Nephron (organoid): ENCODE results near the gene IWS1.

Source experiments
- H3K27ac Mint-ChIP-seq, 3 experiments: 2 replicates each; pipeline ENCODE4 v1.8.0; 2020; ENCODE audit warnings: mixed read lengths in 3 of 3, mild to moderate bottlenecking in 2 of 3, moderate library complexity in 1 of 3
- H3K27me3 Mint-ChIP-seq: 2 replicates; pipeline ENCODE4 v1.8.0; 2021; ENCODE audit warnings: low read depth, mild to moderate bottlenecking, moderate library complexity, mixed read lengths
- H3K36me3 Mint-ChIP-seq: 2 replicates; pipeline ENCODE4 v1.8.0; 2020; ENCODE audit warnings: low read depth, mixed read lengths
- H3K4me1 Mint-ChIP-seq: 2 replicates; pipeline ENCODE4 v1.8.0; 2020; ENCODE audit warnings: mixed read lengths
- H3K4me3 Mint-ChIP-seq, 3 experiments: 2 replicates each; pipeline ENCODE4 v1.8.0; 2020; ENCODE audit warnings: mild to moderate bottlenecking in 3 of 3, mixed read lengths in 3 of 3, moderate library complexity in 2 of 3
- H3K9me3 Mint-ChIP-seq: 2 replicates; pipeline ENCODE4 v1.8.0; 2020; ENCODE audit warnings: mixed read lengths
- TF ChIP-seq, protein P1 (sequence below), 3 experiments: fragments of 200-600 bp; sonication (generic); IDR thresholded peaks; one replicate each; pipeline ENCODE4 v1.5.0; 2021; ENCODE audit warnings: antibody characterized with exemption in 3 of 3; ENCODE audit not compliant: unreplicated experiment in 3 of 3

IWS1 gene

GRCh38 chr2:127463155-127463991, 62.9 kb downstream of the IWS1 start:
- Mint-ChIP-seq H3K4me1 (peaks cover 37% of the 10 kb centered on the region), H3K4me3 (no peak overlapping the region), H3K36me3 (peaks cover 14% of the 10 kb centered on the region), H3K27ac (peak overlapping the region; percentile 25 to 74 (median 64)), H3K9me3 (no peaks in the 10 kb centered on the region), H3K27me3 (no peaks in the 10 kb centered on the region)
- TF ChIP-seq, protein P1, sequence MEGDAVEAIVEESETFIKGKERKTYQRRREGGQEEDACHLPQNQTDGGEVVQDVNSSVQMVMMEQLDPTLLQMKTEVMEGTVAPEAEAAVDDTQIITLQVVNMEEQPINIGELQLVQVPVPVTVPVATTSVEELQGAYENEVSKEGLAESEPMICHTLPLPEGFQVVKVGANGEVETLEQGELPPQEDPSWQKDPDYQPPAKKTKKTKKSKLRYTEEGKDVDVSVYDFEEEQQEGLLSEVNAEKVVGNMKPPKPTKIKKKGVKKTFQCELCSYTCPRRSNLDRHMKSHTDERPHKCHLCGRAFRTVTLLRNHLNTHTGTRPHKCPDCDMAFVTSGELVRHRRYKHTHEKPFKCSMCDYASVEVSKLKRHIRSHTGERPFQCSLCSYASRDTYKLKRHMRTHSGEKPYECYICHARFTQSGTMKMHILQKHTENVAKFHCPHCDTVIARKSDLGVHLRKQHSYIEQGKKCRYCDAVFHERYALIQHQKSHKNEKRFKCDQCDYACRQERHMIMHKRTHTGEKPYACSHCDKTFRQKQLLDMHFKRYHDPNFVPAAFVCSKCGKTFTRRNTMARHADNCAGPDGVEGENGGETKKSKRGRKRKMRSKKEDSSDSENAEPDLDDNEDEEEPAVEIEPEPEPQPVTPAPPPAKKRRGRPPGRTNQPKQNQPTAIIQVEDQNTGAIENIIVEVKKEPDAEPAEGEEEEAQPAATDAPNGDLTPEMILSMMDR (IDR thresholded peaks at IDR 0.05; ENCODE audit: unreplicated experiment in 3 of 3): no peak

GRCh38 chr2:127462461-127462860, 63.8 kb downstream of the IWS1 start:
- Mint-ChIP-seq H3K4me3 (no peak overlapping the region), H3K27ac (peak overlapping the region; percentile 21 to 64 (median 25)), H3K36me3 (peaks cover 7% of the 10 kb centered on the region), H3K27me3 (no peaks in the 10 kb centered on the region), H3K4me1 (peaks cover 33% of the 10 kb centered on the region), H3K9me3 (no peaks in the 10 kb centered on the region)
- TF ChIP-seq, protein P1 (IDR thresholded peaks at IDR 0.05; ENCODE audit: unreplicated experiment in 3 of 3): no peak

DNA sequence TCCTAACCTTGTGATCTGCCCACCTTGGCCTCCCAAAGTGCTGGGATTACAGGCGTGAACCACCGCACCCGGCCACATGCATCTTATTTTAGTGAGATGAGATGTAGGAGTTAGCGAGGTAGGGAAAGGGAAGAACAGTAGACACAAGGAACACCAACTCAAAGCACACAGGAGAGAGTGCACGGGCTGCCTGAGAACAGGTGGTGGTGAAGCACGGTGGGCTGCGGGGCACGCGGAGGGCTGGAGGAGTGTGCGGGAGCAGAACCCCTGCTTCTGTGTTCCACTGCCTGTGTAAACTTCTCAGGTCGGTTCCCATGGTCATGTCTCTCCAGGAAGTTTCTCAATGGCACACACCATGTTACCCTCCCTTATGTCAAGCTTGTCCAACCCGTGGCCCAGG, 69.3 kb downstream of the IWS1 start:
- TF ChIP-seq, protein P1 (IDR thresholded peaks at IDR 0.05; ENCODE audit: unreplicated experiment in 3 of 3): no peak
- H3K27ac Mint-ChIP-seq: no peak overlapping the region
- no peaks in the 10 kb centered on the region for H3K9me3 Mint-ChIP-seq
- no peaks in the 10 kb centered on the region for H3K27me3 Mint-ChIP-seq
- peaks cover 6% of the 10 kb centered on the region for H3K36me3 Mint-ChIP-seq
- H3K4me1 Mint-ChIP-seq: peaks cover 19% of the 10 kb centered on the region
- H3K4me3 Mint-ChIP-seq: no peak overlapping the region

DNA sequence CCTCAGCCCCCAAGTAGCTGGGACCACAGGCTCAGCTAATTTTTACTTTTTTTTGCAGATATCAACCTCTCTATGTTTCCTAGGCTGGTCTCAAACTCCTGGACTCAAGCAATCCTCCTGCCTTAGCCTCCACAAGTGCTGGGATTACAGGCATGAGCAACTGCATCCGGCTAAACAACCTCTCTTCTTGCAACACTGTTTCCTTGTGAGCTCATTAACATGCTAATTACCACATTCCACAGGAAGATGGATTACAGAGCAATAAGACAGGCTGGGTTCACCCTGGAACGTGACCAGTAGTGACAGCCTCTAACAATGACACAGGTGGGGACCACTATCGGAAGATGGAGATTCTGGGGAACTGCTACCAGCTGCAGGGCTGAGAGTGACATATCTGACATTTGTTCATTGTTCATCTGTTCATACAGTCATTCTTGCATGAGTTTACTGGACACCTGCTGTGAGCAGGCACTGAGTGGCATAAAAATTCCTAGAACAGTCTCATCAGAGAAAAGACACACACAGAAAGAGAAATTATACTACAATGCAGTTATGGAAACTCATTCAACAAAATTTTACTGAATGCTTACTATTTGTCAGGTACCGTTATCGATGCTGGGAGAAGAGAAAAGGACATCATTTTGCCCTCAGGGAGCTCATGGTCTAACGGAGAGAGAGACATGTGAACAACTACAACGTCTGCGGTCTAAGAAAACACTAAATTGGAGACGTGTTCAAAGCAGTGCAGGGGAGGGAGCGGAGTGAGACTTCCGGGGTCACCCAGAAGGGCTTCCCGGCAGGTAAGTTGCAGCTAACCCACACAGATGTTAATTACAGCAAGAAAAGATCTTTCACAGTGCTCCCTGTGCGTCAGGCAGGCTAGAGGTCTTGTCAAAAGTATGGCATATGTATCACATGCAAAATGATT, 70.5 kb downstream of the IWS1 start:
- peaks cover 6% of the 10 kb centered on the region for H3K36me3 Mint-ChIP-seq
- peak overlapping the region; percentile 51 to 98 (median 58) for H3K27ac Mint-ChIP-seq
- no peaks in the 10 kb centered on the region for H3K27me3 Mint-ChIP-seq
- H3K9me3 Mint-ChIP-seq: no peaks in the 10 kb centered on the region
- peaks cover 20% of the 10 kb centered on the region for H3K4me1 Mint-ChIP-seq
- H3K4me3 Mint-ChIP-seq: no peak overlapping the region
- TF ChIP-seq, protein P1 (IDR thresholded peaks at IDR 0.05; ENCODE audit: unreplicated experiment in 3 of 3): no peak

- peak overlapping the region; percentile 51 to 98 (median 58) for H3K27ac Mint-ChIP-seq
- TF ChIP-seq, protein P1 (IDR thresholded peaks at IDR 0.05; ENCODE audit: unreplicated experiment in 3 of 3): no peak
- H3K4me1 Mint-ChIP-seq: peaks cover 20% of the 10 kb centered on the region
- no peak overlapping the region for H3K4me3 Mint-ChIP-seq
- H3K9me3 Mint-ChIP-seq: no peaks in the 10 kb centered on the region
- H3K36me3 Mint-ChIP-seq: peaks cover 6% of the 10 kb centered on the region
- no peaks in the 10 kb centered on the region for H3K27me3 Mint-ChIP-seq
Measured at GRCh38 chr2:127454595-127455565, 71.4 kb downstream of the IWS1 start.
